ENCODE data around the gene OR51A7. TPM values are rescaled to one million over a fixed set of nuclear protein-coding genes. Genes with fewer than 3 reads are reported as not detected.
"Not testable (repeated sequence)": the region's sequence is repeated elsewhere in the genome, so short reads cannot be mapped to it uniquely, and the experiment has no call there.

Gene OR51A7, protein sequence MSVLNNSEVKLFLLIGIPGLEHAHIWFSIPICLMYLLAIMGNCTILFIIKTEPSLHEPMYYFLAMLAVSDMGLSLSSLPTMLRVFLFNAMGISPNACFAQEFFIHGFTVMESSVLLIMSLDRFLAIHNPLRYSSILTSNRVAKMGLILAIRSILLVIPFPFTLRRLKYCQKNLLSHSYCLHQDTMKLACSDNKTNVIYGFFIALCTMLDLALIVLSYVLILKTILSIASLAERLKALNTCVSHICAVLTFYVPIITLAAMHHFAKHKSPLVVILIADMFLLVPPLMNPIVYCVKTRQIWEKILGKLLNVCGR
- total RNA-seq (not detected), total RNA-seq (0 to 0.07 (median 0) reads per million in 29 experiments)
- not detected for total RNA-seq (2013)

DNA sequence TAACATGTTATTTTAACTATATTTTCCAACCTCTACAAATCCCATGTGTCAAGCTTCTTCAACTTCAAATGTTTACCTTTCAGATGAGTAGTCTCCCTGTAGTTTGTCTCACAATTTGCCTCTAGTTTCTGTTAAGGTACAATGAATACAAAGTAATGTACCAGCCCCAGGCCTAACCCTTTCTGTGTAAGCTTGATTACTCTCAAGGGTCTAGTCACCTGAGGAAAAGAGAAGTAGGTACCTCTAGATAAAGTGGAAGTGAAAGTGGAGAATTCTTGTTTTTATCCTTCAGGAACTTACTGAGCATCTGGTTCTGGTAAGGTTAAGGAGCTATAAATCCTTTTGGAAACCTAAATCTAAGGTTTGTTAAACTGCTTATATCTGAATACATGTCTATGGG lies at the start of gene OR51A7:
TSS of gene OR51A7 (plus strand) at position 300 of the 400 bp plus-strand sequence. CDS start 3,587 bp downstream, outside the sequence.
- Histone ChIP-seq H3K4me3 (ENCODE audit: control insufficient read depth in 1 of 2, extremely low read depth in 1 of 2, low read length in 1 of 2) (no peak within 1 kb of the TSS), H3K27me3 (replicated peaks in 1 of 2; ENCODE audit: control insufficient read depth in 2 of 2, extremely low read depth in 1 of 2, insufficient read depth in 2 of 2, low read length in 1 of 2) (no peaks in the 10 kb centered on the region), H3K9me3 (no peaks in the 10 kb centered on the region), H3K36me3 (ENCODE audit: control insufficient read depth in 2 of 2, extremely low read depth in 1 of 2, insufficient read depth in 1 of 2, low read length in 1 of 2) (no peaks in the 10 kb centered on the region), H3K4me1 (ENCODE audit: control insufficient read depth in 1 of 2, extremely low read depth in 1 of 2, insufficient read depth in 2 of 2, low read length in 2 of 2) (no peaks in the 10 kb centered on the region), H3K27ac (ENCODE audit: low read length) (no peak within 1 kb of the TSS)
- no peak for DNase-seq
- Mint-ChIP-seq H3K27me3 (peaks cover 0 to 6% of the 10 kb centered on the region in 2 donors), H3K4me1 (no peaks in the 10 kb centered on the region), H3K4me3 (no peak within 1 kb of the TSS), H3K9me3 (peaks cover 0 to 9% (median 0%) of the 10 kb centered on the region in 3 donors), H3K27ac (no peak within 1 kb of the TSS), H3K36me3 (no peaks in the 10 kb centered on the region)
- ChIA-PET POLR2A (no interaction called here), CTCF (no interaction called here)
- no peak for ATAC-seq (replicated peaks in 1 of 4)

DNA sequence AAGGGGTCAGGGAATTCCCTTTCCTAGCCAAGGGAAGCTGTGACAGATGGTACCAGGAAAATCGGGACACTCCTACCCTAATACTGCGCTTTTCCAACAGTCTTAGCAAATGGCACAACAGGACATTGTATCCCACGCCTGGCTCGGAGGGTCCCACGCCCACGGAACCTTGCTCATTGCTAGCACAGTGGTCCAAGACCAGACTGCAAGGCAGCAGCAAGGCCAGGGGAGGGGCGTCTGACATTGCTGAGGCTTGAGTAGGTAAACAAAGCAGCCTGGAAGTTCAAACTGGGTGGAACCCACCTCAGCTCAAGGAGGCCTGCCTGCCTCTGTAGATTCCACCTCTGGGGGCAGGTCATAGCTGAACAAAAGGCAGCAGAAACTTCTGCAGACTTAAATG lies 49.3 kb upstream of the OR51A7 start:
- H3K36me3 Mint-ChIP-seq; ATAC-seq (replicated peaks in 1 of 4); H3K27me3 Mint-ChIP-seq; H3K36me3 ChIP-seq (ENCODE audit: control insufficient read depth in 2 of 2, extremely low read depth in 1 of 2, insufficient read depth in 1 of 2, low read length in 1 of 2); POLR2A ChIA-PET; H3K27me3 ChIP-seq (replicated peaks in 1 of 2; ENCODE audit: control insufficient read depth in 2 of 2, extremely low read depth in 1 of 2, insufficient read depth in 2 of 2, low read length in 1 of 2); CTCF ChIA-PET; H3K4me3 Mint-ChIP-seq; H3K9me3 ChIP-seq; DNase-seq; H3K27ac Mint-ChIP-seq; H3K4me1 Mint-ChIP-seq; H3K4me3 ChIP-seq (ENCODE audit: control insufficient read depth in 1 of 2, extremely low read depth in 1 of 2, low read length in 1 of 2); H3K27ac ChIP-seq (ENCODE audit: low read length); H3K4me1 ChIP-seq (ENCODE audit: control insufficient read depth in 1 of 2, extremely low read depth in 1 of 2, insufficient read depth in 2 of 2, low read length in 2 of 2); H3K9me3 Mint-ChIP-seq: not testable (repeated sequence)
- WGBS (ENCODE audit: insufficient coverage), result 72% methylated on average over 7 of the region's 7 CpGs

DNA sequence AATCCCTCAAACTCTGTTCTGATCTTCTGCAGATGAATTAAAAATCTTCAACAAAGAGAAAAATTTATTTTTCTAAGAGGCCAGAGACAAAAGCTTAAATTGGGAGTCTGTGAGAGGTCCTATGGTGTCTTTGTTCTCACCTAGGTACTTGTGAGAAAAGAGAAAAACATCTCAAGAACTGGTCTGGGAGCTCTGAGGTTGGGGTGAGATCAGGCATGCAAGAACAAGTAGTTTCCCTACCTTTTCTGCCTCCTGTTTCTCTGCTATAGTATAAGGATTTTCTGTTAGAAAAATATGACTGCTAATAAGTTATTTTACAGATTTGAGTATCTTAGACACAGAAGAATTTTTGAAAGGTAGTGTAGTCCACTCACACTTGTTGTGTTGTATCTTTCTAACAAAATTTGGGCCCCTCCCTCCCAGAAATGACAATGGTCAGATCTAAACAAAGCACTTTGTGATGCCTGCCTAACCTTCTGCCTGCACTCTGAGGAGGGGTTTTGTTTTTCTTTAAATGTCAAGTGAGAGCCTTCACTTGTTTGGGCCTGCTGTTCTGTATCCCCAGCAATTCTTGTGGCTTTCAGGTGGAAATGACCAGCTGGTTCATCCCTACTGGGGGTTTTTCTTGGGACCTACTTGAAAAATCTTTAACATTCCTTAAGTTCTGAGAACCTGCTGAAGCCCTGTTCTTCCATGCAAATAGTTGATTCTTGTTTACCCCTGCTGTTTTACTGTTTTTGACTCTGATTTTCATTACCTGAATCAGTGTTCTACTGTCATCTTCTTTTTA lies 40.9 kb upstream of the OR51A7 start:
- Histone ChIP-seq H3K36me3 (ENCODE audit: control insufficient read depth in 2 of 2, extremely low read depth in 1 of 2, insufficient read depth in 1 of 2, low read length in 1 of 2) (no peaks in the 10 kb centered on the region), H3K27me3 (replicated peaks in 1 of 2; ENCODE audit: control insufficient read depth in 2 of 2, extremely low read depth in 1 of 2, insufficient read depth in 2 of 2, low read length in 1 of 2) (no peaks in the 10 kb centered on the region), H3K27ac (ENCODE audit: low read length) (no peak overlapping the region), H3K4me1 (ENCODE audit: control insufficient read depth in 1 of 2, extremely low read depth in 1 of 2, insufficient read depth in 2 of 2, low read length in 2 of 2) (no peaks in the 10 kb centered on the region), H3K4me3 (ENCODE audit: control insufficient read depth in 1 of 2, extremely low read depth in 1 of 2, low read length in 1 of 2) (no peak overlapping the region), H3K9me3 (no peaks in the 10 kb centered on the region)
- Mint-ChIP-seq H3K4me3 (no peak overlapping the region), H3K36me3 (no peaks in the 10 kb centered on the region), H3K27ac (no peak overlapping the region), H3K4me1 (no peaks in the 10 kb centered on the region), H3K27me3 (peaks cover 0 to 2% of the 10 kb centered on the region in 2 donors), H3K9me3 (peaks cover 2 to 7% (median 4%) of the 10 kb centered on the region in 3 donors)
- DNase-seq (no peak), ATAC-seq (replicated peaks in 1 of 4) (no peak)
- ChIA-PET POLR2A (interaction anchor here in 1 of 2 donors (0.7 kb wide), 1 partner anchor 1697 kb away, joined by 4 read pairs; no protein-coding TSS in a partner anchor), CTCF (no interaction called here)

DNA sequence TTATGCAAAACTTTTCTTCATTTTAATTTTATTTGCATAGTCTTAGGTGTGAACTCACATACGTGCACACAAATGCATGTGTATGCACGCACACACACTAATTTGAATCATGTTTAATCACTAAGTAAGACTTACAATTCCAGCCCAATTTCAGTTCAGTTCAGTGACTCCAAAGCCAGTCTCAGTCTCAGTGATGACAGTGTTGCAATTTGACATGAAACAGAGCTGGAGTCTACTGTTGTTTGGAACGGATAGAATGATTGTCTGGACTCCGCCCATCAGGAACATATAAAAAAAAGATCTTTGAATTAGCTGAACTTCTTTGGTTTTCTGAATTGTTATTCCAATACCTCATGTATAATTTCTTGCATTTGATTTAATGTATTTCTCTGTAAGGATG lies 39.7 kb upstream of the OR51A7 start:
- H3K9me3 ChIP-seq, result no peaks in the 10 kb centered on the region
- no peaks in the 10 kb centered on the region for H3K36me3 ChIP-seq (ENCODE audit: control insufficient read depth in 2 of 2, extremely low read depth in 1 of 2, insufficient read depth in 1 of 2, low read length in 1 of 2)
- POLR2A ChIA-PET, result no interaction called here
- no peak overlapping the region for H3K4me3 ChIP-seq (ENCODE audit: control insufficient read depth in 1 of 2, extremely low read depth in 1 of 2, low read length in 1 of 2)
- no peak overlapping the region for H3K27ac Mint-ChIP-seq
- H3K36me3 Mint-ChIP-seq, result no peaks in the 10 kb centered on the region
- WGBS (ENCODE audit: insufficient coverage), result 100% methylated on average over 1 of the region's 4 CpGs
- no peaks in the 10 kb centered on the region for H3K4me1 ChIP-seq (ENCODE audit: control insufficient read depth in 1 of 2, extremely low read depth in 1 of 2, insufficient read depth in 2 of 2, low read length in 2 of 2)
- peaks cover 0 to 2% of the 10 kb centered on the region in 2 donors for H3K27me3 Mint-ChIP-seq
- DNase-seq (no peak), ATAC-seq (replicated peaks in 1 of 4) (no peak)
- no peaks in the 10 kb centered on the region for H3K27me3 ChIP-seq (replicated peaks in 1 of 2; ENCODE audit: control insufficient read depth in 2 of 2, extremely low read depth in 1 of 2, insufficient read depth in 2 of 2, low read length in 1 of 2)
- H3K9me3 Mint-ChIP-seq, result peaks cover 2 to 7% (median 4%) of the 10 kb centered on the region in 3 donors
- H3K27ac ChIP-seq (ENCODE audit: low read length), result no peak overlapping the region
- CTCF ChIA-PET, result no interaction called here
- H3K4me1 Mint-ChIP-seq, result no peaks in the 10 kb centered on the region
- H3K4me3 Mint-ChIP-seq, result no peak overlapping the region

DNA sequence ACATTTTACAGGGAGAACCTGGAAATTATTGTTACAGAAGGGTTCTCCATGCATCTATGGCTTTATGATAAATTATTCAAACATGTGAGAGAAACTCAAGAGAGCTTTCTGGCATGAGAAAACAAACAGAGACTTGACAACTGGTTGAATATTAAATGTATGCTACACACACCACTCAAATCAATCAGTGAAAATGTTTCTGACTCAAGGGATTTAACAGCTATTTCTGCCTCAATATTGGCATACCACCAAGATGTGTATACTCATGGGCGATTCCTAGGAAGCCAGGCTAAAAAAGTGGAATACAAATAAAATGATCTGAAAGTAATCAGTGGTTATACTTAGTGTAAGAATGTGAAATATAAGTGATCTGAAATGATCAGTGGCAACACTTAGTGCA lies 37.7 kb upstream of the OR51A7 start:
- no peaks in the 10 kb centered on the region for H3K4me1 Mint-ChIP-seq
- no peak for DNase-seq
- H3K27me3 Mint-ChIP-seq, result peaks cover 0 to 2% of the 10 kb centered on the region in 2 donors
- WGBS (ENCODE audit: insufficient coverage), result no CpG with 5 or more reads among the region's 1 CpG
- Histone ChIP-seq H3K4me3 (ENCODE audit: control insufficient read depth in 1 of 2, extremely low read depth in 1 of 2, low read length in 1 of 2) (no peak overlapping the region), H3K36me3 (ENCODE audit: control insufficient read depth in 2 of 2, extremely low read depth in 1 of 2, insufficient read depth in 1 of 2, low read length in 1 of 2) (no peaks in the 10 kb centered on the region), H3K9me3 (no peaks in the 10 kb centered on the region), H3K27me3 (replicated peaks in 1 of 2; ENCODE audit: control insufficient read depth in 2 of 2, extremely low read depth in 1 of 2, insufficient read depth in 2 of 2, low read length in 1 of 2) (no peaks in the 10 kb centered on the region), H3K27ac (ENCODE audit: low read length) (no peak overlapping the region), H3K4me1 (ENCODE audit: control insufficient read depth in 1 of 2, extremely low read depth in 1 of 2, insufficient read depth in 2 of 2, low read length in 2 of 2) (no peaks in the 10 kb centered on the region)
- H3K36me3 Mint-ChIP-seq, result no peaks in the 10 kb centered on the region
- no peak for ATAC-seq (replicated peaks in 1 of 4)
- peaks cover 0 to 7% (median 2%) of the 10 kb centered on the region in 3 donors for H3K9me3 Mint-ChIP-seq
- no peak overlapping the region for H3K27ac Mint-ChIP-seq
- ChIA-PET CTCF (no interaction called here), POLR2A (no interaction called here)
- no peak overlapping the region for H3K4me3 Mint-ChIP-seq

DNA sequence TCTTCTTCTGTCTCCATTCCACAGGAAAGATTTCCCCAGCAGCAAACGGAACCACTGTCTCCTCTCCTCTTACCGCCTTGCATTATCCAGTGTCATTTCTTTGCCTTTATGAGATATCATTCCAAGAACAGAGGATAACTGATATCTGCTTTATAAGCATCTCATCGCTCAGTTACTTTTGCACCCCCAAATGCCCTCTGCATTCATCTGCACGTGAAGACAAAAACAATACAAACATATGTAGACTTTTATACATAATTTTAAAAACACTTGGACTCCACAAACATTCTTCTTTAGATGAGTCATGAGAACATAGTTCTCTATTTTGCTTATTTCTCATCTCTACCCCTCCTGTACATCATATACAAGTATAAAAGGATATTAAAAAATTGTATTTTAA lies 22.4 kb upstream of the OR51A7 start:
- Histone ChIP-seq H3K27ac (ENCODE audit: low read length) (no peak overlapping the region), H3K4me1 (ENCODE audit: control insufficient read depth in 1 of 2, extremely low read depth in 1 of 2, insufficient read depth in 2 of 2, low read length in 2 of 2) (no peaks in the 10 kb centered on the region), H3K9me3 (no peaks in the 10 kb centered on the region), H3K27me3 (replicated peaks in 1 of 2; ENCODE audit: control insufficient read depth in 2 of 2, extremely low read depth in 1 of 2, insufficient read depth in 2 of 2, low read length in 1 of 2) (no peaks in the 10 kb centered on the region), H3K4me3 (ENCODE audit: control insufficient read depth in 1 of 2, extremely low read depth in 1 of 2, low read length in 1 of 2) (no peak overlapping the region), H3K36me3 (ENCODE audit: control insufficient read depth in 2 of 2, extremely low read depth in 1 of 2, insufficient read depth in 1 of 2, low read length in 1 of 2) (no peaks in the 10 kb centered on the region)
- Mint-ChIP-seq H3K4me1 (no peaks in the 10 kb centered on the region), H3K4me3 (no peak overlapping the region), H3K36me3 (no peaks in the 10 kb centered on the region), H3K9me3 (peaks cover 0 to 5% (median 0%) of the 10 kb centered on the region in 3 donors), H3K27me3 (peaks cover 0 to 16% of the 10 kb centered on the region in 2 donors), H3K27ac (no peak overlapping the region)
- WGBS (ENCODE audit: insufficient coverage), result no CpG with 5 or more reads among the region's 4 CpGs
- ChIA-PET CTCF (no interaction called here), POLR2A (no interaction called here)
- DNase-seq, result no peak
- no peak for ATAC-seq (replicated peaks in 1 of 4)
